ENCODE results near the gene PTPDC1. TPM values are rescaled to one million over a fixed set of nuclear protein-coding genes. Genes with fewer than 3 reads are reported as not detected.
A peak's percentile ranks its signal among the peaks of the same experiment; 100 is the strongest.

The PTPDC1 gene
- total and polyA plus RNA-seq, 2 of the 4 experiments (the other 2 are of a cell fraction): 3.9 to 6.1 TPM

GRCh38 chr9:94112716-94113465 is 28.6 kb downstream of the PTPDC1 start:
- Histone ChIP-seq H3K4me2 (ENCODE audit: low read depth, low read length) (no peak overlapping the region), H3K23ac (ENCODE audit: low read depth, low read length) (no peak overlapping the region), H2AK5ac (ENCODE audit: low read depth, low read length) (no peak overlapping the region), H3K9me3 (ENCODE audit: control insufficient read depth, insufficient read depth, low read length) (no peaks in the 10 kb centered on the region), H2BK5ac (ENCODE audit: low read depth, low read length, poor library complexity, severe bottlenecking) (no peak overlapping the region), H2BK20ac (ENCODE audit: low read depth, low read length) (no peak overlapping the region), H3K4ac (ENCODE audit: low read depth, low read length) (no peak overlapping the region), H3K79me1 (ENCODE audit: low read depth in 1 of 2, low read length in 2 of 2) (0 out of 4 replicates have a peak, but pooled peaks cover 0 to 3% of the 10 kb centered on the region in 2 experiments), H2AFZ (replicated peaks; ENCODE audit: low read length, poor library complexity) (no peak overlapping the region), H4K5ac (ENCODE audit: low read depth, low read length) (no peak overlapping the region), H4K20me1 (ENCODE audit: insufficient read depth, low read length) (no peaks in the 10 kb centered on the region), H3K36me3 (ENCODE audit: control insufficient read depth, insufficient read depth, low read length) (no peaks in the 10 kb centered on the region), H3K14ac (replicated peaks; ENCODE audit: low read depth, low read length) (no peak overlapping the region), H3K27ac (ENCODE audit: insufficient read depth, low read length) (no peak overlapping the region), H2BK120ac (ENCODE audit: low read depth, low read length) (no peak overlapping the region), H4K91ac (ENCODE audit: insufficient read depth, low read depth, low read length) (no peak overlapping the region), H3K9ac (ENCODE audit: low read depth, low read length) (no peak overlapping the region), H4K8ac (ENCODE audit: low read depth in 2 of 2, low read length in 2 of 2) (no peak overlapping the region), H3K9me1 (ENCODE audit: insufficient read depth, low read length) (peaks cover 6% of the 10 kb centered on the region; the same call in 1 of the 2 replicates), H3K18ac (ENCODE audit: low read depth, low read length) (no peak overlapping the region), H3K4me1 (ENCODE audit: control insufficient read depth, insufficient read depth, low read length) (peaks cover 3% of the 10 kb centered on the region), H2BK15ac (ENCODE audit: low read depth, low read length) (no peak overlapping the region), H3K56ac (ENCODE audit: extremely low read depth, insufficient read depth, low read length) (no peak overlapping the region), H3K27me3 (ENCODE audit: control insufficient read depth, insufficient read depth, low read length) (no peaks in the 10 kb centered on the region), H2AK9ac (replicated peaks; ENCODE audit: low read depth, low read length, poor library complexity) (peak overlapping the region; percentile 45), H3K4me3 (ENCODE audit: insufficient read depth, low read depth, low read length) (no peak overlapping the region)
- DNase-seq (no peak), ATAC-seq (ENCODE audit: low read depth) (no peak)
- 92% methylated on average over 2 of the region's 8 CpGs; no CpG with 5 or more reads in 1 of the 2 experiments for WGBS, 2 experiments (ENCODE audit: extremely low coverage in 2 of 2, insufficient read length in 1 of 2)
- intact Hi-C loops (cut with micrococcal nuclease): no loop called here
- POLR2A ChIA-PET (ENCODE audit: unreplicated experiment): no interaction called here
- dilution Hi-C loops (cut with HindIII; ENCODE audit: low sequenced_read_pairs, unreplicated experiment): no loop called here
- no TSS peak for BruUV-seq (replicated peaks)
- in situ Hi-C loops (cut with MboI; ENCODE audit: low sequenced_read_pairs): no loop called here
- TF ChIP-seq RCOR1 (IDR thresholded peaks at IDR 0.05; ENCODE audit: insufficient replicate concordance, low read length) (no peak), NFE2L2 (IDR thresholded peaks at IDR 0.05; ENCODE audit: low read depth, low read length) (no peak), RAD21 (IDR thresholded peaks at IDR 0.05; ENCODE audit: low read length) (no peak), ELK1 (IDR thresholded peaks at IDR 0.05; ENCODE audit: borderline replicate concordance, low read depth, low read length) (no peak), FOS (IDR thresholded peaks at IDR 0.05; ENCODE audit: low read depth, low read length) (no peak), MAFK (IDR thresholded peaks at IDR 0.05; ENCODE audit: low read depth, low read length) (no peak), CEBPB (IDR thresholded peaks at IDR 0.05; ENCODE audit: low read depth, low read length) (no peak), MXI1 (IDR thresholded peaks at IDR 0.05; ENCODE audit: borderline replicate concordance, low read depth, low read length) (no peak), RFX5 (IDR thresholded peaks at IDR 0.05; ENCODE audit: low read depth, low read length) (no peak), MAZ (IDR thresholded peaks at IDR 0.05; ENCODE audit: borderline replicate concordance, low read depth, low read length) (no peak), CHD1 (IDR thresholded peaks at IDR 0.05; ENCODE audit: low read depth, low read length) (no peak), BHLHE40 (IDR thresholded peaks at IDR 0.05; ENCODE audit: low read depth, low read length) (no peak), SMC3 (IDR thresholded peaks at IDR 0.05; ENCODE audit: low read depth, low read length) (no peak), POLR2A (IDR thresholded peaks at IDR 0.05; ENCODE audit: low read depth, low read length) (no peak)
- TF ChIP-seq, protein P1, sequence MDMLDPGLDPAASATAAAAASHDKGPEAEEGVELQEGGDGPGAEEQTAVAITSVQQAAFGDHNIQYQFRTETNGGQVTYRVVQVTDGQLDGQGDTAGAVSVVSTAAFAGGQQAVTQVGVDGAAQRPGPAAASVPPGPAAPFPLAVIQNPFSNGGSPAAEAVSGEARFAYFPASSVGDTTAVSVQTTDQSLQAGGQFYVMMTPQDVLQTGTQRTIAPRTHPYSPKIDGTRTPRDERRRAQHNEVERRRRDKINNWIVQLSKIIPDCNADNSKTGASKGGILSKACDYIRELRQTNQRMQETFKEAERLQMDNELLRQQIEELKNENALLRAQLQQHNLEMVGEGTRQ (IDR thresholded peaks at IDR 0.05; ENCODE audit: low read depth, low read length): no peak
- TF ChIP-seq, protein P2, sequence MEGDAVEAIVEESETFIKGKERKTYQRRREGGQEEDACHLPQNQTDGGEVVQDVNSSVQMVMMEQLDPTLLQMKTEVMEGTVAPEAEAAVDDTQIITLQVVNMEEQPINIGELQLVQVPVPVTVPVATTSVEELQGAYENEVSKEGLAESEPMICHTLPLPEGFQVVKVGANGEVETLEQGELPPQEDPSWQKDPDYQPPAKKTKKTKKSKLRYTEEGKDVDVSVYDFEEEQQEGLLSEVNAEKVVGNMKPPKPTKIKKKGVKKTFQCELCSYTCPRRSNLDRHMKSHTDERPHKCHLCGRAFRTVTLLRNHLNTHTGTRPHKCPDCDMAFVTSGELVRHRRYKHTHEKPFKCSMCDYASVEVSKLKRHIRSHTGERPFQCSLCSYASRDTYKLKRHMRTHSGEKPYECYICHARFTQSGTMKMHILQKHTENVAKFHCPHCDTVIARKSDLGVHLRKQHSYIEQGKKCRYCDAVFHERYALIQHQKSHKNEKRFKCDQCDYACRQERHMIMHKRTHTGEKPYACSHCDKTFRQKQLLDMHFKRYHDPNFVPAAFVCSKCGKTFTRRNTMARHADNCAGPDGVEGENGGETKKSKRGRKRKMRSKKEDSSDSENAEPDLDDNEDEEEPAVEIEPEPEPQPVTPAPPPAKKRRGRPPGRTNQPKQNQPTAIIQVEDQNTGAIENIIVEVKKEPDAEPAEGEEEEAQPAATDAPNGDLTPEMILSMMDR (conservative IDR thresholded peaks at IDR 0.05; ENCODE audit: low read depth, low read length): no peak
- CTCF ChIA-PET: no interaction called here
